A549 (cell line): Measurements from ENCODE around the gene MAPK1IP1L. TPM values are rescaled to one million over a fixed set of nuclear protein-coding genes. Genes with fewer than 3 reads are reported as not detected.

Experiments
- ATAC-seq, 2 experiments: fragments of 200-7000 bp in 1 of 2; fragments of >200 bp in 1 of 2; cut with Nextera tagmentation in 1 of 2; cut with Tn5 transposase in 1 of 2; 3 replicates each; pipeline versions ENCODE4 v1.8.0 to v1.9.1; 2018 to 2020; ENCODE audit warnings: mild to moderate bottlenecking in 1 of 2, moderate library complexity in 1 of 2
- CTCF ChIA-PET: fragments of 300-600 bp; sonication (Branson Sonifier 250); formaldehyde crosslinking; extraction: SDS; loops from one replicate; lab custom pipeline; 2021; ENCODE audit warnings: antibody characterized with exemption, inconsistent platforms; lab: Yijun Ruan, JAX
- POLR2A ChIA-PET: fragments of 350-600 bp; formaldehyde crosslinking; extraction: SDS; loops from one replicate; lab custom pipeline; 2021; ENCODE audit warnings: antibody characterized with exemption, inconsistent platforms; lab: Yijun Ruan, JAX
- DNase-seq, 2 experiments: peaks; one replicate each; pipeline versions ENCODE4 v3.0.0 to v3.0.0-alpha.2; 2011 to 2016; ENCODE audit warnings: low read depth in 1 of 2, low spot score in 1 of 2
- FAIRE-seq: peaks from 2 replicates; lab custom pipeline; 2011; peaks lifted over from hg19 to GRCh38; lab: Jason Lieb, UNC
- H3K27ac ChIP-seq, 2 experiments: fragments of >200 bp; sonication (Bioruptor Twin); formaldehyde crosslinking; 3 replicates each; pipeline ENCODE4 v1.5.1; 2016 to 2017
- H3K4me1 ChIP-seq: fragments of >200 bp; sonication (Bioruptor Twin); formaldehyde crosslinking; 3 replicates; pipeline ENCODE4 v1.6.1; 2016
- H3K4me2 ChIP-seq: fragments of >200 bp; sonication (Bioruptor Twin); formaldehyde crosslinking; 3 replicates; pipeline ENCODE4 v1.6.1; 2016
- H3K4me3 ChIP-seq: fragments of >200 bp; sonication (Bioruptor Twin); formaldehyde crosslinking; 3 replicates; pipeline ENCODE4 v1.5.1; 2016
- H3K9me3 ChIP-seq: fragments of >200 bp; sonication (Bioruptor Twin); formaldehyde crosslinking; 3 replicates; pipeline ENCODE4 v1.6.1; 2016
- CBX2 ChIP-seq: fragments of 200-600 bp; sonication (generic); IDR thresholded peaks from 2 replicates; pipeline ENCODE4 v1.6.1; 2016; ENCODE audit warnings: low read depth, mild to moderate bottlenecking, borderline replicate concordance
- E2F6 ChIP-seq: IDR thresholded peaks from 2 replicates; pipeline ENCODE4 v1.6.1; 2012; ENCODE audit warnings: low read depth, borderline replicate concordance
- FOSL2 ChIP-seq, 2 experiments: fragments of 450-650 bp in 1 of 2; fragments of >200 bp in 1 of 2; sonication (Bioruptor Twin) in 1 of 2; formaldehyde crosslinking; IDR thresholded peaks; 2 replicates each; pipeline versions ENCODE4 v1.5.0 to v1.6.1; 2016 to 2020; ENCODE audit warnings: mild to moderate bottlenecking in 1 of 2, moderate library complexity in 1 of 2
- GATA3 ChIP-seq: IDR thresholded peaks from 2 replicates; pipeline ENCODE4 v1.6.1; 2012; ENCODE audit warnings: borderline replicate concordance
- HMGXB4 ChIP-seq: fragments of 250-450 bp; sonication (Bioruptor Pico); IDR thresholded peaks from 2 replicates; pipeline ENCODE4 v1.5.0; 2021; ENCODE audit warnings: mild to moderate bottlenecking, moderate library complexity, borderline replicate concordance
- JUNB ChIP-seq: fragments of >200 bp; sonication (Bioruptor Twin); formaldehyde crosslinking; IDR thresholded peaks from 2 replicates; pipeline ENCODE4 v1.6.1; 2016
- KDM1A ChIP-seq: fragments of 200-600 bp; sonication (generic); IDR thresholded peaks from 2 replicates; pipeline ENCODE4 v1.6.1; 2016; ENCODE audit warnings: low read depth, mild to moderate bottlenecking
- KDM5A ChIP-seq: fragments of 200-600 bp; sonication (generic); IDR thresholded peaks from 2 replicates; pipeline ENCODE4 v1.6.1; 2016; ENCODE audit warnings: antibody characterized with exemption, mild to moderate bottlenecking
- NFE2L2 ChIP-seq: fragments of 150-350 bp; conservative IDR thresholded peaks from 2 replicates; pipeline ENCODE4 v1.6.1; 2014; ENCODE audit warnings: low read length
- NPAS2 ChIP-seq: fragments of 250-450 bp; sonication (Bioruptor Pico); IDR thresholded peaks from 2 replicates; pipeline ENCODE4 v1.8.0; 2022; ENCODE audit warnings: mild to moderate bottlenecking, moderate library complexity, borderline replicate concordance
- POLR2AphosphoS2 ChIP-seq: conservative IDR thresholded peaks from 2 replicates; pipeline ENCODE4 v1.6.1; 2012; ENCODE audit warnings: low read length, improper control_type of control experiment, inconsistent platforms
- SMC3 ChIP-seq: fragments of >200 bp; sonication (Bioruptor Twin); formaldehyde crosslinking; IDR thresholded peaks from 3 replicates; pipeline ENCODE4 v1.6.1; 2018; ENCODE audit warnings: inconsistent platforms
- ZC3H11A ChIP-seq: fragments of 450-650 bp; IDR thresholded peaks from 2 replicates; pipeline ENCODE4 v1.6.1; 2014; ENCODE audit warnings: antibody characterized with exemption, mild to moderate bottlenecking
- ZNF302 ChIP-seq: fragments of 250-450 bp; sonication (Bioruptor Pico); IDR thresholded peaks from 2 replicates; pipeline ENCODE4 v1.9.0; 2021; ENCODE audit warnings: inconsistent platforms, mild to moderate bottlenecking, moderate library complexity
- ZSCAN20 ChIP-seq: fragments of 250-450 bp; sonication (Bioruptor Pico); IDR thresholded peaks from 2 replicates; pipeline ENCODE4 v1.8.0; 2022; ENCODE audit warnings: mild to moderate bottlenecking, moderate library complexity
- WGBS: methylation state at CpG from one replicate; pipeline ENCODE4 v1.1.6; 2017; ENCODE audit errors: missing lambda C conversion rate; 5-methylcytosine and 5-hydroxymethylcytosine counted together
- polyA plus RNA-seq, 4 experiments: library from polyadenylated mRNA; depleted of rRNA in 3 of 4; stranded (reverse); fragments of >200 nt; fragmentation: RNase III in 1 of 4; extraction: RNeasy Plus Mini Kit Qiagen cat#74134 plus additional on column Dnase treatment in 1 of 4; gene quantifications; 2 replicates in 3 of 4; 3 replicates in 1 of 4; pipeline ENCODE4 v1.2.3, GENCODE V29; 2011 to 2017
- TF ChIP-seq, protein P1 (sequence below): IDR thresholded peaks from 2 replicates; pipeline ENCODE4 v1.6.1; 2012
- TF ChIP-seq, protein P2 (sequence below): fragments of >200 bp; sonication (Bioruptor Twin); formaldehyde crosslinking; IDR thresholded peaks from 3 replicates; pipeline ENCODE4 v1.5.1; 2016

The MAPK1IP1L gene
- polyA plus RNA-seq, 2 of the 4 experiments (the other 2 are of a cell fraction), result 42.9 to 72.3 TPM

DNA sequence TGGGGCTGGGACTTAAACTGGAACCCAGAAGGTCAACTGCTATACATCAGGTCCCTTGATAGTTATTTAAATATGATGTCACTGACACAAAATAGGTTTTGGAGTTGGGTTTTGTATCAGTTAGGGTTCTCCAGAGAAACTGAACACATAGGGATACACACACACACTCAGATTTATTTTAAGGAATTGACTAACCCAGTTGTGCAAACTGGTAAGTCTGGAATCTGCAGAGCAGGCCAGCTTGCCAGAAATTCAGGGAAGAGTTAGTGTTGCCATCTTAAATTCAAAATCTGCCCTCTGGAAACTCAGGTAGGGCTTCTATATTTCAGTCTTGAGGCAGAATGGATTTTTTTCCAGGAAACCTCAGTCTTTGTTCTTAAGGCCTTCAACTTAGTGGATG, 36.9 kb downstream of the MAPK1IP1L start:
- H3K9me3 ChIP-seq, result no peaks in the 10 kb centered on the region
- CTCF ChIA-PET, result interaction anchor here (0.6 to 10.9 kb wide), 11 partner anchors 11 to 101 kb away, joined by 3 to 183 read pairs (median 14); partner anchors contain the start of gene MAPK1IP1L
- no peaks in the 10 kb centered on the region for H3K4me1 ChIP-seq
- DNase-seq, result no peak
- TF ChIP-seq KDM5A (no peak), JUNB (no peak), POLR2AphosphoS2 (no peak), NPAS2 (CRISPR knock-in tag) (no peak), HMGXB4 (CRISPR knock-in tag) (no peak), SMC3 (no peak), E2F6 (no peak), ZNF302 (CRISPR knock-in tag) (no peak), CBX2 (no peak), KDM1A (no peak), FOSL2 (IDR thresholded peaks at IDR 0.05) (no peak), FOSL2 (CRISPR knock-in tag; IDR thresholded peaks at IDR 0.05) (no peak), NFE2L2 (no peak)
- TF ChIP-seq, protein P1, sequence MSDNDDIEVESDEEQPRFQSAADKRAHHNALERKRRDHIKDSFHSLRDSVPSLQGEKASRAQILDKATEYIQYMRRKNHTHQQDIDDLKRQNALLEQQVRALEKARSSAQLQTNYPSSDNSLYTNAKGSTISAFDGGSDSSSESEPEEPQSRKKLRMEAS, result no peak
- TF ChIP-seq, protein P2, sequence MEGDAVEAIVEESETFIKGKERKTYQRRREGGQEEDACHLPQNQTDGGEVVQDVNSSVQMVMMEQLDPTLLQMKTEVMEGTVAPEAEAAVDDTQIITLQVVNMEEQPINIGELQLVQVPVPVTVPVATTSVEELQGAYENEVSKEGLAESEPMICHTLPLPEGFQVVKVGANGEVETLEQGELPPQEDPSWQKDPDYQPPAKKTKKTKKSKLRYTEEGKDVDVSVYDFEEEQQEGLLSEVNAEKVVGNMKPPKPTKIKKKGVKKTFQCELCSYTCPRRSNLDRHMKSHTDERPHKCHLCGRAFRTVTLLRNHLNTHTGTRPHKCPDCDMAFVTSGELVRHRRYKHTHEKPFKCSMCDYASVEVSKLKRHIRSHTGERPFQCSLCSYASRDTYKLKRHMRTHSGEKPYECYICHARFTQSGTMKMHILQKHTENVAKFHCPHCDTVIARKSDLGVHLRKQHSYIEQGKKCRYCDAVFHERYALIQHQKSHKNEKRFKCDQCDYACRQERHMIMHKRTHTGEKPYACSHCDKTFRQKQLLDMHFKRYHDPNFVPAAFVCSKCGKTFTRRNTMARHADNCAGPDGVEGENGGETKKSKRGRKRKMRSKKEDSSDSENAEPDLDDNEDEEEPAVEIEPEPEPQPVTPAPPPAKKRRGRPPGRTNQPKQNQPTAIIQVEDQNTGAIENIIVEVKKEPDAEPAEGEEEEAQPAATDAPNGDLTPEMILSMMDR, result no peak
- TF ChIP-seq, all 56 proteins: peak for 0
- POLR2A ChIA-PET, result interaction anchor here (0.6 to 1.0 kb wide), 2 partner anchors 73 to 113 kb away, joined by 3 read pairs; no protein-coding TSS in a partner anchor
- Histone ChIP-seq H3K4me2 (no peak overlapping the region), H3K27ac (no peak overlapping the region), H3K4me3 (no peak overlapping the region)
- ATAC-seq (no peak), FAIRE-seq (no peak)

DNA sequence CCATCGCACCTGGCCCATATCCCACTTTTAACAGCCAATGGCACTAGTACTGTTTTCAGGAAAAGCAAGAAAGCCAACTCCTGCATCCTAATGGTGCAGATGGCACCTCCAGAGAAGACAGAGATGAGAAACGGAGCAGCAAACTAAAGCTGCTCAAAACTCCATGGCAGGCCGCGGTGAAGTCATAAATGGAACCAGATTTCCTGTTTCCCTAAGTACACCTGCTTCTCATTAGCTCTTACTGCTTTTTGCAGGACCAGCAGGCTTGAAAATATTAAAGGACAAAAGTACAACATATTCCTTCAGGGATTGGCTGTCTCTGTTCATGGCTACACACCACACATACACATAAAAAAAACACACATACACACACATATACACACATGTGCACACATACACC, 40.9 kb downstream of the MAPK1IP1L start:
- ChIA-PET POLR2A (interaction anchor here (0.8 to 1.7 kb wide), 2 partner anchors 37 to 68 kb away, joined by 3 to 7 read pairs; partner anchors contain the start of gene LGALS3), CTCF (interaction anchor here (0.6 to 10.9 kb wide), 8 partner anchors 9 to 72 kb away, joined by 3 to 183 read pairs (median 5); partner anchors contain the start of gene MAPK1IP1L)
- WGBS, result 89% methylated on average over 4 of the region's 4 CpGs
- Histone ChIP-seq H3K4me2 (no peak overlapping the region), H3K4me3 (no peak overlapping the region), H3K9me3 (no peaks in the 10 kb centered on the region), H3K4me1 (peaks cover 16% of the 10 kb centered on the region; the same call in 2 of the 3 replicates), H3K27ac (no peak overlapping the region)
- no peak for ATAC-seq
- no peak for TF ChIP-seq ZC3H11A
- TF ChIP-seq CBX2, result no peak
- no peak for TF ChIP-seq NPAS2 (CRISPR knock-in tag)
- no peak for TF ChIP-seq ZSCAN20
- TF ChIP-seq GATA3, result no peak
- no peak for FAIRE-seq
- DNase-seq, result no peak
